ENCODE results near the gene ACOT6.
"Not testable (repeated sequence)": the region's sequence is repeated elsewhere in the genome, so short reads cannot be mapped to it uniquely, and the experiment has no call there.

The ACOT6 gene

GRCh38 chr14:73612339-73613045 lies at the start of gene ACOT6:
Gene ACOT6, plus strand, starts transcription at chr14:73612517. Its CDS starts 55 bp downstream, at chr14:73612572.
- no peaks in the 10 kb centered on the region for H3K36me3 ChIP-seq (ENCODE audit: control insufficient read depth, insufficient read depth, low read length)
- H3K27ac ChIP-seq (ENCODE audit: low read depth, low read length) = no peak within 1 kb of the TSS
- H3K4me1 ChIP-seq (ENCODE audit: control insufficient read depth, insufficient read depth, low read length) = peaks cover 6% of the 10 kb centered on the region
- H3K9me3 ChIP-seq (ENCODE audit: control insufficient read depth, insufficient read depth, low read length) = no peaks in the 10 kb centered on the region
- peak within 1 kb of the TSS; percentile 71 for H3K4me3 ChIP-seq (ENCODE audit: low read depth, low read length)
- peaks cover 13% of the 10 kb centered on the region for H3K27me3 ChIP-seq (ENCODE audit: control insufficient read depth, insufficient read depth, low read length)
- H3K9ac ChIP-seq (ENCODE audit: low read depth, low read length) = peak within 1 kb of the TSS; percentile 31; the same call in 1 of the 2 replicates

GRCh38 chr14:73562696-73563095 lies 49.6 kb upstream of the ACOT6 start:
- H3K9me3 ChIP-seq (ENCODE audit: control insufficient read depth, insufficient read depth, low read length); H3K4me3 ChIP-seq (ENCODE audit: low read depth, low read length); H3K36me3 ChIP-seq (ENCODE audit: control insufficient read depth, insufficient read depth, low read length); H3K27me3 ChIP-seq (ENCODE audit: control insufficient read depth, insufficient read depth, low read length); H3K4me1 ChIP-seq (ENCODE audit: control insufficient read depth, insufficient read depth, low read length); H3K9ac ChIP-seq (ENCODE audit: low read depth, low read length); H3K27ac ChIP-seq (ENCODE audit: low read depth, low read length): not testable (repeated sequence)

GRCh38 chr14:73566431-73566830 lies 45.9 kb upstream of the ACOT6 start:
- not testable (repeated sequence) for H3K9me3 ChIP-seq (ENCODE audit: control insufficient read depth, insufficient read depth, low read length); H3K36me3 ChIP-seq (ENCODE audit: control insufficient read depth, insufficient read depth, low read length); H3K4me3 ChIP-seq (ENCODE audit: low read depth, low read length); H3K9ac ChIP-seq (ENCODE audit: low read depth, low read length); H3K27me3 ChIP-seq (ENCODE audit: control insufficient read depth, insufficient read depth, low read length); H3K27ac ChIP-seq (ENCODE audit: low read depth, low read length)
- peaks cover 11% of the 10 kb centered on the region for H3K4me1 ChIP-seq (ENCODE audit: control insufficient read depth, insufficient read depth, low read length)

GRCh38 chr14:73566935-73567334 lies 45.4 kb upstream of the ACOT6 start:
- H3K4me3 ChIP-seq (ENCODE audit: low read depth, low read length); H3K9me3 ChIP-seq (ENCODE audit: control insufficient read depth, insufficient read depth, low read length); H3K36me3 ChIP-seq (ENCODE audit: control insufficient read depth, insufficient read depth, low read length); H3K27ac ChIP-seq (ENCODE audit: low read depth, low read length); H3K27me3 ChIP-seq (ENCODE audit: control insufficient read depth, insufficient read depth, low read length); H3K9ac ChIP-seq (ENCODE audit: low read depth, low read length): not testable (repeated sequence)
- peaks cover 11% of the 10 kb centered on the region for H3K4me1 ChIP-seq (ENCODE audit: control insufficient read depth, insufficient read depth, low read length)

GRCh38 chr14:73567358-73567757 lies 45.0 kb upstream of the ACOT6 start:
- H3K27ac ChIP-seq (ENCODE audit: low read depth, low read length) = no peak overlapping the region
- H3K9me3 ChIP-seq (ENCODE audit: control insufficient read depth, insufficient read depth, low read length) = no peaks in the 10 kb centered on the region
- H3K36me3 ChIP-seq (ENCODE audit: control insufficient read depth, insufficient read depth, low read length) = no peaks in the 10 kb centered on the region
- H3K27me3 ChIP-seq (ENCODE audit: control insufficient read depth, insufficient read depth, low read length) = no peaks in the 10 kb centered on the region
- H3K4me1 ChIP-seq (ENCODE audit: control insufficient read depth, insufficient read depth, low read length) = peaks cover 11% of the 10 kb centered on the region
- H3K9ac ChIP-seq (ENCODE audit: low read depth, low read length) = no peak overlapping the region
- no peak overlapping the region for H3K4me3 ChIP-seq (ENCODE audit: low read depth, low read length)

GRCh38 chr14:73567951-73568885 lies 44.1 kb upstream of the ACOT6 start:
- peak overlapping the region; percentile 68 for H3K4me3 ChIP-seq (ENCODE audit: low read depth, low read length)
- H3K27ac ChIP-seq (ENCODE audit: low read depth, low read length) = peak overlapping the region; percentile 52

GRCh38 chr14:73568886-73569184 lies 43.5 kb upstream of the ACOT6 start:
- Histone ChIP-seq H3K27ac (ENCODE audit: low read depth, low read length) (peak overlapping the region; percentile 52), H3K4me1 (ENCODE audit: control insufficient read depth, insufficient read depth, low read length) (peaks cover 11% of the 10 kb centered on the region), H3K4me3 (ENCODE audit: low read depth, low read length) (peak overlapping the region; percentile 68), H3K9ac (ENCODE audit: low read depth, low read length) (peak overlapping the region; percentile 74)
- not testable (repeated sequence) for H3K36me3 ChIP-seq (ENCODE audit: control insufficient read depth, insufficient read depth, low read length); H3K9me3 ChIP-seq (ENCODE audit: control insufficient read depth, insufficient read depth, low read length); H3K27me3 ChIP-seq (ENCODE audit: control insufficient read depth, insufficient read depth, low read length)

More at GRCh38 chr14:73567951-73568885, 44.1 kb upstream of the ACOT6 start:
- no peaks in the 10 kb centered on the region for H3K27me3 ChIP-seq (ENCODE audit: control insufficient read depth, insufficient read depth, low read length)
- no peaks in the 10 kb centered on the region for H3K9me3 ChIP-seq (ENCODE audit: control insufficient read depth, insufficient read depth, low read length)
- no peaks in the 10 kb centered on the region for H3K36me3 ChIP-seq (ENCODE audit: control insufficient read depth, insufficient read depth, low read length)
- H3K9ac ChIP-seq (ENCODE audit: low read depth, low read length) = no peak overlapping the region
- peaks cover 11% of the 10 kb centered on the region for H3K4me1 ChIP-seq (ENCODE audit: control insufficient read depth, insufficient read depth, low read length)

GRCh38 chr14:73569185-73569958 lies 42.9 kb upstream of the ACOT6 start, which contains the start of gene ACOT2:
Gene ACOT2, plus strand, starts transcription at chr14:73569213. Its CDS starts 28 bp downstream, at chr14:73569241.
- H3K9me3 ChIP-seq (ENCODE audit: control insufficient read depth, insufficient read depth, low read length); H3K27me3 ChIP-seq (ENCODE audit: control insufficient read depth, insufficient read depth, low read length); H3K36me3 ChIP-seq (ENCODE audit: control insufficient read depth, insufficient read depth, low read length): not testable (repeated sequence)
- H3K9ac ChIP-seq (ENCODE audit: low read depth, low read length) = peak within 1 kb of the TSS; percentile 74
- peak within 1 kb of the TSS; percentile 68 for H3K4me3 ChIP-seq (ENCODE audit: low read depth, low read length)
- peak within 1 kb of the TSS; percentile 52 for H3K27ac ChIP-seq (ENCODE audit: low read depth, low read length)
- H3K4me1 ChIP-seq (ENCODE audit: control insufficient read depth, insufficient read depth, low read length) = peaks cover 11% of the 10 kb centered on the region

GRCh38 chr14:73570913-73571312 lies 41.4 kb upstream of the ACOT6 start:
- H3K36me3 ChIP-seq (ENCODE audit: control insufficient read depth, insufficient read depth, low read length); H3K9ac ChIP-seq (ENCODE audit: low read depth, low read length); H3K27me3 ChIP-seq (ENCODE audit: control insufficient read depth, insufficient read depth, low read length); H3K27ac ChIP-seq (ENCODE audit: low read depth, low read length); H3K9me3 ChIP-seq (ENCODE audit: control insufficient read depth, insufficient read depth, low read length); H3K4me3 ChIP-seq (ENCODE audit: low read depth, low read length): not testable (repeated sequence)
- H3K4me1 ChIP-seq (ENCODE audit: control insufficient read depth, insufficient read depth, low read length) = peaks cover 11% of the 10 kb centered on the region

GRCh38 chr14:73573034-73573433 lies 39.3 kb upstream of the ACOT6 start:
- H3K4me1 ChIP-seq (ENCODE audit: control insufficient read depth, insufficient read depth, low read length) = peaks cover 10% of the 10 kb centered on the region
- H3K9me3 ChIP-seq (ENCODE audit: control insufficient read depth, insufficient read depth, low read length); H3K27me3 ChIP-seq (ENCODE audit: control insufficient read depth, insufficient read depth, low read length); H3K36me3 ChIP-seq (ENCODE audit: control insufficient read depth, insufficient read depth, low read length); H3K9ac ChIP-seq (ENCODE audit: low read depth, low read length); H3K4me3 ChIP-seq (ENCODE audit: low read depth, low read length); H3K27ac ChIP-seq (ENCODE audit: low read depth, low read length): not testable (repeated sequence)

Data from HUES48 (cell line).